GM19468 (cell line): ENCODE data around the gene RNU2-1.
"Not testable (repeated sequence)": the region's sequence is repeated elsewhere in the genome, so short reads cannot be mapped to it uniquely, and the experiment has no call there.

Experiments
- ATAC-seq: cut with Tn5 transposase; IDR thresholded peaks from one replicate; pipeline ENCODE4 v1.9.1; 2021; ENCODE audit warnings: mild to moderate bottlenecking, moderate library complexity, moderate number of reproducible peaks; ENCODE audit not compliant: unreplicated experiment; ENCODE audit errors: extremely low read depth

RNU2-1 gene

GRCh38 chr17:43233877-43234276, at the start of gene RNU2-1:
RNU2-1 (minus strand) TSS chr17:43233977.
- ATAC-seq = not testable (repeated sequence)

- not testable (repeated sequence) for ATAC-seq
Observed at GRCh38 chr17:43272914-43273313, 39.1 kb upstream of the RNU2-1 start.

- not testable (repeated sequence) for ATAC-seq
Observed at GRCh38 chr17:43272483-43272882, 38.7 kb upstream of the RNU2-1 start.

GRCh38 chr17:43270552-43271504, 37.1 kb upstream of the RNU2-1 start:
- not testable (repeated sequence) for ATAC-seq

- ATAC-seq = not testable (repeated sequence)
Observed at GRCh38 chr17:43246456-43246855, 12.7 kb upstream of the RNU2-1 start.

- not testable (repeated sequence) for ATAC-seq
Observed at GRCh38 chr17:43240596-43241352, 7.0 kb upstream of the RNU2-1 start.

GRCh38 chr17:43239597-43239996, 5.8 kb upstream of the RNU2-1 start:
- not testable (repeated sequence) for ATAC-seq

GRCh38 chr17:43233263-43233662, 514 bp downstream of the RNU2-1 start:
- not testable (repeated sequence) for ATAC-seq

GRCh38 chr17:43232021-43232699, 1.6 kb downstream of the RNU2-1 start:
- not testable (repeated sequence) for ATAC-seq

GRCh38 chr17:43231205-43232020, 2.4 kb downstream of the RNU2-1 start:
- ATAC-seq = not testable (repeated sequence)

- ATAC-seq = not testable (repeated sequence)
Observed at GRCh38 chr17:43228020-43228782, 5.6 kb downstream of the RNU2-1 start, which contains the start of gene CCDC200. CCDC200 (minus strand) TSS chr17:43228623; CDS start chr17:43228554, 69 bp downstream.

- no peak for ATAC-seq
Observed at GRCh38 chr17:43226393-43226792, 7.4 kb downstream of the RNU2-1 start.

GRCh38 chr17:43224146-43224705, 9.6 kb downstream of the RNU2-1 start:
- ATAC-seq = no peak

GRCh38 chr17:43220511-43221125, 13.2 kb downstream of the RNU2-1 start:
- no peak for ATAC-seq

- no peak for ATAC-seq
Observed at GRCh38 chr17:43219746-43220380, 13.9 kb downstream of the RNU2-1 start.

- ATAC-seq = no peak
Observed at GRCh38 chr17:43219001-43219400, 14.8 kb downstream of the RNU2-1 start.

- ATAC-seq = no peak
Observed at GRCh38 chr17:43217614-43218087, 16.1 kb downstream of the RNU2-1 start.
